IPS-11a (cell line): Measurements from ENCODE around the gene SH3RF3.

Experiments used
- H3K4me3 ChIP-seq: one replicate; pipeline ENCODE4 v1.5.1; 2013; ENCODE audit warnings: low read depth, low read length, control low read depth

SH3RF3 gene

DNA sequence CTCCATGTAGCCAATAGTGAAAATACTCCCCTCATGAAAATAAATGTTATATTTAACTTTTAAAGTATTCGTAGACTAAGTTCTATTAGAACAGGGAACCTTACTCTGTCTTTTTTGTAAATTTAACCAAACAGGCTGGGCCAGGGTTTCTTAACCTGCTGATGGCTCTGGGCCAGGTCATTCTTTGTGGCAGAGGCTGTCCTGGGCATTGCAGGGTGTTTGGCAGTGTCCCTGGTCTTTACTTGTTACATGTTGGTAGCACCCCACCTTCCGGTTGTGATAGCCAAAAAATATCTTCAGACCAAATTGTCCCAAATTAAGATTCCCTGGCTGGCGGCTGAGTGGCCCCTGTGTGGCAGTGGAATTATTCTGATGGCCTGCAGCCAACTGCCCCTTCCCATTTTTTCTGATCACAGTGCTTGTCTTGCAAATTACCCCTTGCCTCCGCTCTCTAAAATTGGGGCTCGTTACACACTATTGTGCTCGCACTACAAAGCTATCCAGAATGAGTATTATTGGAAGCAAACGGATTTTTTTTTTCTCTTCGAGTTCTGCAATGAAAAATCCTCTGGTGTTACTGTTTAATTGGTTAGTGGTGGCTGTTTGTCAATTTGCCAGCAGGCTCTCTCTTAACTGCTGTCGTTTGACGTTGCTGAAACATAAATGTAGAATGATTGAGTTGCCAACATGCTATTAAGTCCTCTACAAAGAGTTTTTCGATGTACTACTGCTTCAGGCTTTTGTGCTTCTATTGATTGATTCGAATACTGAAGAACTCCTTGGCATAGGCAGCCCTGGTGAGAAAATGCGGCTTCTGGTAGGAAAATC lies 216.9 kb downstream of the SH3RF3 start:
- H3K4me3 ChIP-seq = no peak overlapping the region

DNA sequence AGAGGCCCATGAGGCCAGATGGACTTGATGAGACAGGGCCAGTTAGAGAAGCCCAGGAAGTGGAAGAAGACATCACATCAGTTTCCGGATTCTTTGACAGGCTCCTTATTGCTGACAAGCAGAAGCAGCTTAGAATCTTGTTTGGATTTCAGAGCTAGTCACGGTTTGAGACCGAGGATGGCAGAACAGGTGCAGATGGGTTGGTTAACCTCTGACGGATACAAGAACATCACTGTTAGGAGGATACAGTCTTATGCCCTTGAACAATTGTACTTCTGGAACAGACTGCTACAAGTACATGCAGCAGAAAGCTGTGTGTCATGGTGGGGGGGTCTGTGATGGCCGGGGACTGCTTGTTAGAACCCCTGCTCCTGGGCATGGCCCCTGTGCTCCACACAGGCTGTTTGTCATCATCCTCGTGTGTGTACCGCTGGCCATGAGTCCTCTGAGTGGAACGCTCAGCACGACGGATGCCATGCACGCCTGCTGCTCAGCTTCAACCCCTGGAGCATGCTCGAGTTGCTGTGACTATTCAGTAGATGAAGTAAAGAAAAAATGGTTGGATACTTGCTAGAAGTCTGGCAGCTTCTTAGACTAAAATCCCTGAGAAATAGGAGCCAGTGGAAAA lies 217.7 kb downstream of the SH3RF3 start:
- H3K4me3 ChIP-seq = no peak overlapping the region

DNA sequence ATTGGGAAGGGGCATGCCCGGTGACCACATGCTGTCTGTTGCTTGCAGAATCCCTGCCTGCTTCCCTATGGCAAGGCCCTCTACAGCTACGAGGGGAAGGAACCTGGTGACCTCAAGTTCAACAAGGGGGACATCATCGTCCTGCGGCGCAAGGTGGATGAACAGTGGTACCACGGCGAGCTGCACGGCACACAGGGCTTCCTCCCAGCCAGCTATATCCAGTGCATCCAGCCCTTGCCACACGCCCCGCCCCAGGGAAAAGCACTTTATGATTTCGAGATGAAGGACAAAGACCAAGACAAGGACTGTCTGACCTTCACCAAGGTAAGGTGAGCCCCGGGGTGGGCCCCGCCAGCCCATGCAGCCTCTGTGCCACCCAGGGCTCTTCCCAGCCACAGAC lies 218.6 kb downstream of the SH3RF3 start:
- no peak overlapping the region for H3K4me3 ChIP-seq

DNA sequence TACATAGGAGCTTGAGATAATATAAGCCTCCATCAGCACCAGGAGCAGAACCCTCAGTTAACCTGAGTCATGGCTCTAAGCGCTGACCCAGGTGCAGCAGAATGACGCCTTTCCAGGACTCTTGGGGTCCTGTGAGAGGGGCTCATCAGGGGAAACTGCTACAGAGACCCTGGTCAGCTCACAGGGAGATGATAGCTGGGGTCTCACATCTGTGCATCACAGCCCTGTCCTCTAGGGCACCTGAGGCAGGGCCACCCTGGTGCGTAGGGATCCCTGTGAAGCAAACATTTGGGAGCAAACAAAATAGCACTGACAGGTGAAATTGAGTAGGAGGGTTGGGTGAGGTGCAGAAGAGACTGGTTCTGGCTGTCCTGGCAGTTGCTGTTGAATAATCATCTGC lies 219.2 kb downstream of the SH3RF3 start:
- H3K4me3 ChIP-seq = no peak overlapping the region

DNA sequence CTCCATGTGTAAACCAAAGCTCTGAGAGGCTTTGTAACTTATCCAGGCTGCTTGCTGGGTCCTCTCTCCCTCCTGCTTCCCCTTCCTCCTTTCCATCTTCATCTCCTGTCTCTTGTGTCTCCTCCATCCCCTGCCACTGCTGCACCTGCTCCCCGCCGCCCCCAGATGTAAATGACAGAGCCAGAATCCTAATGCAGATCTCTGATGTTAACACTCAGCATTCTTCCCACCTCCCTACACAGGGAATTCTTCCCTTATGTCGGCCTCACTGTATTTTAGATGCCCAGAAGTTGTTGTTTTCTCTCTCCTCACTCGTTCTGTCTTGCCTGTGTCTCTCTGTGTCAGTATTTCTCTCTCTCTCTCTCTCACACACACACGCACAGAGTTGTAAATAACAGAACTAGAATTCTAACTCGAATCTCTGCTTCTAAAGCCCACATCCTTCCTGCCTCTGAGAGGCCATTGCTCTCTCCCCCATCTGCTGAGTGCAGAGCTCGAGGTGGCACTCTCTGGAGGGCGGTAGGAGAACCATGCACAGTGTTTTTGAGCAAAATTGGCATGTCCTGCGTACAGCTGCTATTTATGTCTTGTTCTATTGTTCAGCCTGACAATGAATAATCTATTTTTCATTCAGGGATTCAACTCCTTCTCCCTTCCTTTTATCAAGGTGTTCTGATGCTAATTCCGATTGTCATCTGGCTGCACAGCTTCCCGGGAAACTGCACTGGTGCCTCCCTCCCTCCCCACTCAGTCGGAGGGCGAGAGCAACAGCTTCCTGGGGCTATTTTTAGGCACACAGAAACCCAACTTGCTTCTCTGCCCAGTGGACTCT lies 219.9 kb downstream of the SH3RF3 start:
- no peak overlapping the region for H3K4me3 ChIP-seq

DNA sequence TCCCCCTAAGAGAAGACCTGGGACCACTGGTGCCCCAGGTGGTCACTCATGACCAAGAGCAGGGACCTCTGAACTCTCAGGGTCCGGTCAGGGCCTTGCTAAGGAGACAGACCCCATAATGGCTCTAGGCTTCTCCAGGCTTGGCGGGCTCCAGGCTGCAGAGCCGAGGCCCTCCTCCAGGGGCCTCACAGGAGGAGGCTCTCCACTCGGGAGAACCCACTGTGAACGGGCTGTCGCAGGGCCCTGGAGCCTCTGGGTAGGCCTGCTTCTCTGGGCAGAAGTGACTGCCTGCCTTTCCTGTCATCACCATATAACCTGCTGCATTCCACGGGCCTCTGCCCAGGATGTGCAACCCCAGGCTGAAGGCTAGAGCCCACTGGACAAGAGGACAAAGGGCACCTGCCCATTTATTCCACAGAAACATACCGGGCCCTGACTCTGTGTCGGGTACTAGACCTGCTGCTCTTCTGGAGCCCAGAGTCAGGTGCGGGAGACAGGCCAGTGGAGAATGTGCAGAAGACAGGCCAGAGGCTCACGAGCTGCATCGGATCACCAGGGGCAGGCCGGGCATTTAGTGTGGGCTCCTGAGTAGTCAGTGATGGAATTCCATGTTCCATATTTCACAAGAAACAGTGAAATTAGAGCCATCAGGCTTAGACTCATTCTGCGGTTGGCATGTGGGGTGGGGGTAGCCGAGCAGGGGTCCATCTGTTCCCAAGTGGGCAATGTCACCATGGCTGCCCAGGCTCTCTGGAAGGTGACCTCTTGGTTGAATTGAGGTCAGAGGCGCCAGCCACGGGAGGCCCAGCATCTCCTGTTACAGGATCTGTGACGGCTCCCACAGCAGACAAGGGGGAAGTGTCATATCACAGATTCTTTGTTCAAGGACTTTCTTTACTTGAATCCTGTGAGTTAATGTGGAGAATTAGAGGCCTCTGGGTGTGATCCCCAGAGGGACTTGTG lies 220.8 kb downstream of the SH3RF3 start:
- H3K4me3 ChIP-seq = no peak overlapping the region

DNA sequence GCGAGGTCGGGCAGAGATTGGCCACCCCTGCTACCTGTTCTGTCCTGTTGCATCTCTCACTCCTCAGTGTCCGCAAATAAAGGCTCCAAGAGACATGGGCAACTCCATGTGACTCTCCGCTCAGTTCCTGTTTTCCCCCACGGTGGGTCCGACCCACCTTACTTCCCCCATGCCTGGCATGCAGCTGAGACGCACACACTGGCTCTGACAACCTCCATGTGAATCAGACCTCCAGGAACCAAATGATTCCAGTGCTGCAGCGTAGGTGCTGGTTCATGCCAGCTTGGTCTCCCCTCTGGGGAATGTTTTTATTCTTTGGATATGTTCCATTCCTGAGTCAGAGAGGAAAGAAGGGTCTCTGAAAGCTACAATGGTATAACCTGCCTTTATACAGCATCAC lies 221.5 kb downstream of the SH3RF3 start:
- no peak overlapping the region for H3K4me3 ChIP-seq

DNA sequence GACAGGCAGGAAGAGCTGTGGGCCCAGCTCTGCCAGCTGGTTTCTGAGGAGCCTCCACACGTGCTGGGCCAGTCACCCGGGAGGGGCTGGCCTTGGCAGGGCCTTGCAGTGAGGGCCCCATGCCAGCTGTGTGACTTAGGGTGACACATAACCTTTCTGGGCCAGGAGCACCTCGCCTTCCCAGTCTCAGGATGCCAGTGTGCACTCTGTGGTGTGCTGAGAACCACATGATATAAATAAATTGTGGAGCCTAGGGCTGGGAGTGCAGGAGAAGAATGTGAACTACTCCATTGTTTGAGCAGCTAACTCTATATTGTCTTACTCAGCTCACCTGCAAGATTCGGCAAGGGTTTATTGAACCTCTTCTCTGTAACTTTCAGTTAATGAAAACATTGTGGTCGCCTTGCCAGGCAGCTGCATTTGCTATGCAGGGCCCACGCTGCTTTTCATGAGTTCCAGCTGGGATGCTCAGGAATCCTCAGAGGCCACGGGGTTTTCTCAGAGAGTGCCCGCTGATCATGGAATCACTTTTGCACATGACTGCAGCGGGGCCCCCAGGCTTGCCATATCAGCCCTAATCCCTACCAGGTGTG lies 222.3 kb downstream of the SH3RF3 start:
- no peak overlapping the region for H3K4me3 ChIP-seq

DNA sequence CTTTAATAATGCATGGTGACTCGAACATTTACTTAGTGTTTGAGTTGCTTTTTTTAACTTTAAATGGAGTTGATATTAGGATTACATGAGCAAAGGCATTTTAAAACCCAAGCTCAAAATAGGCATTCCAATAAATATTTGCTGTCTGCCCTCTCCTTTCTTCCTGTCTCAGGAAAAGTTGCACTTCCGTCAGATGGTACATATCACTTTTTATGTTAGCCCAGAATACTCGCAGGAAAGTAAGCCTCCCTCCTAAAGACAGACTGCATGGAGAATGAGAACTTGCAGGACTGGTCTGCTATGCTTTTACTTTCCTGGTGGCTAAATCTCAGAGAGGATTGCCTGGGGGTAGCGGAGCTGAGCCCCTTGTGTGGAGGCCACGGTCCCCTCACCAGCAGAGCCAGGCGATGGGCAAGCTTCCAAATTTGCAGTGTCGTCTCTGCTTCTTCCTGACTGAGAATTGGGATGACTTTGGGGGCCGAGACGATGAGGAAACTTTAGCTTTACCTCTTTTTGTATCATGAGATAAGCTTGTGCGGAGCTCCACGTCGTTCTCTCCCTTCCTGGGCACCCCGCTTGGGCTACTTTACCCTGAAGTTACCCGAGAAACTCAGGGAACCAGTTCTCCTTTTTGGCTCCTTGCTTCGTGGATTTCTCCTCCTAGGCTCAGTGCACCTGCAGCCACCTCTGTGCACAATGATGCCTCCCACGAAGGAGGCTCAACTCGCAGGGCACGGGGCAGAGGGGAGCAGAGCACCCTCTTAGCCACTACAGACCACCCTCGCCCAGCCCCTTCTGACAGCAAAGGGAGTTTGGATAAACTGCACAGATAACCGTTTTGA lies 223.3 kb downstream of the SH3RF3 start:
- no peak overlapping the region for H3K4me3 ChIP-seq

DNA sequence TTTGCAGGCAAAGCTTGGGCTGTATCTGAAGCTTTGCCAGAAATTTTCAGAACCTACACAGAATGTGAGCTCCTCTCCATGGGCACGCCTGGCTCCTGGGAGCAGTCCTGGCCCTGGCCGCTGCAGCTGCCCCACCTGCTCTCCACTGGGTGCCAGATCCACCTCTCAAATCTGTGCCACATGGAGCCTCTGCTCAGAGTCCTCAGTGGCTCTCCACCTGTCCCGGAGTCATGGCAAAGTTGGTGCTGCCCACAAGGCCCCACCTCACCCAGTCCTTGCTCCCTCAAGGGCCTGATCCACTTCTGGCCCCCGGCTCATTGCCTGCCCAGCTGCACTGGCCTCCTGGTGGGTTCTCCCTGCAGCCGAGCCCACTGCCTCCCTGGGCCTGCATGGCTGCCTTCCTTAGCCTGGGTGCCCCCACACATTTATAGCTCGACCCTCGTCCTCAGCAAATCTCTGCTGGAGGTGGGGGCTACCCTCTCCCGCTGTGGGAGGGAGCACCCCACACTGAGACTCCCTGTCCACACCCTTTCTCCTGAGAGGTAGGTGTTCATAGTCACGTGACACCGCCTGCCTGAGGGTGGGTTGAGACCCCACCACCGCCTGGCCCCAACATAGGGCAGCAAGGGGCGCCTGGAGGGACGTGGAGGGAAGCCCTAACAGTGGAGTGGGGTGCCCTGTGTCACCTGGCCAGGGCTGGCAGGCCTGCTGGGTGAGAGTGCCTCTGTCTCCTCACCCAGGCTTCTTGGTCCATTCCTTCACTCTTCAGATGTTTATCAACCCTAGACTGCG lies 224.1 kb downstream of the SH3RF3 start:
- no peak overlapping the region for H3K4me3 ChIP-seq

DNA sequence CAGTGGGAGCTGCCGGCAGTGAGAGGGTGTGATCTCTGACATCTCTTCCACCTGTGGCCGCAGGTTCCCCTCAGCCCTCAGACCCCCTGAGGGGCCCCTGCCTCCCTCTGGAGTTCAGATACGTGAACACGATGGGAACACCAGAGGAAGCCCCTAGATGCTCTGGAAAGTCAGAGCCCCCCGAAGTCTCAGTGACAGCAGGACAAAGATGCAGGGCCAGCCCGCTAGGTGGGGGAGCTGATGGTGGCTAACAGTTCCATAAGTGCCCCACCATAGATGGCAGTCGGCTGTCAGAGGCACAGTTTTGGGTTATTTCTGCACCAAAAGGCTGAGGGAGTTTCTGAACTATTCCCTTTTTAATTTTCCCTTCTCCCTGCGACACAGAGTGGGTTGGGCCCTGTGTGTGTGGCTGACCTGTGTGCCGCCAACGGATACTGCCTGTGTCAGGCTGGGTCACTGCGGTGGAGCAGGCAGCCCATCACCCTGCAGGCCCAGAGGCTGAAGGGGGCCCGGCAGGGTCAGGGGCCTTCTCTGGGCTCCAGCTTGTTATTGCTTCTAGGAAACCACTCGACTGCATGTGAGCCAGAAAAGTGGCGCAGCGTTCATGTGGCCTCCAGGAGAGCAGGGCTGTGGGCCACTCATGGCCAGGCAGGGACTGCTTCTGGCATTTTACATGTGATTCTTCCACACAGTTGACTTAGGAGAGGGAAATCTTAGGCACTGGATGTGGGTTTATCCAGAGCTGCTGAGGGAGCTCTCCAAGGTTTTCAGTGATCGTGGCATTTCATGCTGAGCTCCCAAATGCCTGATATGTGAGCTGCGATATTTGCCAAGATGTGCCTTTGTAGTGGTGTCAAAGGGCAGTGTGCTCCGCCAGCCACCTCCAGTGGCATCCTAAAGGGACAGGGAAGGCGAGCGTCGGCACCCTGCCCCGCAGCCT lies 225.1 kb downstream of the SH3RF3 start:
- no peak overlapping the region for H3K4me3 ChIP-seq

DNA sequence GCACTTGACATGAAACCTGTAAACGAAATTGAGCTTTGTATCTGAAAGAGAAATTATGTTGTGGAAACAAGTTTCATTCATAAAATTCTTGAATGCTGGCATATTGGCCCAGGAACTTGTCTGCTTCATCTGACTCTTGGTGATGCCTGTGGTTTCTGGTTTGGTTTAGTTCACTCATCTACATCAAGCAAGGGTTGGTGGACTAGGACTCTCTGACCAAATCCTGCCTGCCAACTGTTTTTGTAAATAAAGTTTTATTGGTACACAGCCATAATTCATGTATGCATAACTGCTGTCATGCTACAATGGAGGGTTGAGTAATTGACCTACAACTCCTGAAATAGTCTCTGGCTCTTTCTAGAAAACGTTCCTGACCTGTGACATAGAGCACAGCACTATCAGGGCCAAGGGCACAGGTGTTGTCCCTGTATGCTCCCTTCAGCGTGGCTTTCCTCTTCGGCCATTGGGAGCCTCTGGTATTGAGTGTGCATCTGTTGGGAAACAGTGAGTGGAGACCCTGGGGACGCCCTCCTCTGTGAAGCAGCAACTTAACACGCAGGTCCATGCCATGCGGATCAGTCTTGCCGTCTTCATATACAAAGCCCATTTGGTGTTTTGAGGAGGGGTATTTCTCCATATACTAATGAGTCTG lies 226.3 kb downstream of the SH3RF3 start:
- no peak overlapping the region for H3K4me3 ChIP-seq

DNA sequence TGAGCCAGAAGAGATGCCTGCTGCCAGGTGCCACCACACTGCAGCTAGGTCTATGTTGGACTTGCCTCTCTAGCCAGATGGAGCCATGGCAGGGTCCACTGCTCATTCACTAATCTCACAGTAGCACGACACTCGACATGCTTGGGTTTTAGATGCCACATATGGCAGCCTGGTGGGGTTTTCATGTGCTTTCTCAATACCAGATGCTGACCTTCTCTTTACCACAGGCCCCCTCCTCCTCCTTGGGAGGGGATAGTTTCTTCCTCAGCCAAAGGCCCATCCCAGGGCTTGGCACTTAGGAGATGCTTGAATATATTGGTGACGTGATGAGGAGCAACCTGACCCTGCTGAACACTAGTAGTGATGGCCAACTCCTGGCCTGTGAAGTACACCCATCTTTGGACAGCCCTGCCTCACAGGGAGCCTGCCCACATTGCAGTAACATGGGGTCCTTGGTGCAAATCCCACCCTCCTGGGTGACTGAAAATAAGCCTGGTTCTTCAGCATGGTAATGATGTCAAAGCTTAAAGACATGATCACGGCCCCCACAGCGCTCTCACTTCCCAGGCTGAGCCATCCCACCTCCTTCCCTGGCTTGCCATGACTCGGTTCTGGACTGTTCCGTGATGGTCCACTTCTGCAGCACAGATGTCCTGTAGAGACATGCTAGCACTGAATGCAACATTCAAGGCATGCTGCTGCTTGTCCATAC lies 227.5 kb downstream of the SH3RF3 start:
- no peak overlapping the region for H3K4me3 ChIP-seq

DNA sequence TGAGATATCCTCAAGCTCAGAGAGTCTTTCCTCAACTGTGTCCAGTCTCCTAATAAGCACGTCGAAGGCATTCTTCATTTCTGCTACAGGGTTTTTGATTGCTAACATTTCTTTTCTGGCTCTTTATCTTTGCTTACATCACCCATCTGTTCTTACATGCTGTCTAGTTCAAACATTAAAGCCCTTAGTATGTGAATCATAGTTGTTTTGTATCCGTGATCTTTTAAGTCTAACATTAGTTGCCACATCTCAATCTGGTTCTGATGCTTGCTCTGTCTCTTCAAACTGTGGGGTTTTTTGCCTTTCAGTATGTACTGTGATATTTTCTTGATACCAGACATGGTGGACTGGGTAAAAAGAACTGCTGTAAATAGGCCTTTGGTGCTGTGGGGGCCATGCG lies 235.2 kb downstream of the SH3RF3 start:
- no peak overlapping the region for H3K4me3 ChIP-seq

DNA sequence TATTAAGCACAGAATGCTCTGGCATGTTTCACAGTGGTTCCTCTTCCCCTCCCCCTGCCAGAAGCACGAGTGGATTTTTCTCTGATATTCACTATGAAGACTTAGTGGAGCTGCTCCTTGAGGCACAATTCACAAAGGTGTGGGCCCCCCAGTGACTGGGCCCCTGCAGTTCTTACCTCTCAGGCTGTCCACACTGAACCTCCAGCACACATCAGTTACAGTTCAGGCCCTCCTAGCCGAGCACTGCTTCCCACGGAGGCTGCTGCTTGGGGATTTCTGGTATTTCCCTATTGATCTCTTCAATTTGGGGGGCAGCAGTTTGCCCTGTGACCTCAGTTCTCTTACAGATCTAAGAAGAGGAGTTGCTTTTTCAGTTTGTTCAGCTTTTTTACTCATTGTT lies 236.1 kb downstream of the SH3RF3 start:
- H3K4me3 ChIP-seq = no peak overlapping the region

DNA sequence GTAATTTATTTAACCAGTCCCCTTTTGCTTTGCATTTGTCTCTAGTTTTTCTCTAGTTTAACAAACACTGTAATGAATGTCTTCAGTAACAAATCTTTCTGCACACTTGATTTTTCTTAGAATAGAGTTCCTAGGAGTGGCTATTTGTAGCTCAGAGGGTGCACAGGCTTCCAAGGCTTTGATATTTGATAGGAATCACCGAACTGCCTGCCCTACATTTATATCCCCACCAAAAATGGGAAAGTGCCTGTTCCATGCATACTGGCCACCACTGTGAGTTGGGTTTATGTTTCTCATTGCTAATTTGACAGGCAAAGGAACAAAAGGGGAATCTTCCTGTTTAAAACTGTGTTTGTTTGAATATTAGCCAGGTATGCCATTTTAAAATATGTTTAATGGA lies 238.7 kb downstream of the SH3RF3 start:
- no peak overlapping the region for H3K4me3 ChIP-seq
